HG03045 (cell line): ENCODE measurements around the gene C10orf53.
"Not testable (repeated sequence)": the region's sequence is repeated elsewhere in the genome, so short reads cannot be mapped to it uniquely, and the experiment has no call there.

Experiments used
- ATAC-seq: cut with Tn5 transposase; IDR thresholded peaks from one replicate; pipeline ENCODE4 v1.9.1; 2021; ENCODE audit warnings: mild to moderate bottlenecking, moderate library complexity; ENCODE audit not compliant: unreplicated experiment

C10orf53 gene

DNA sequence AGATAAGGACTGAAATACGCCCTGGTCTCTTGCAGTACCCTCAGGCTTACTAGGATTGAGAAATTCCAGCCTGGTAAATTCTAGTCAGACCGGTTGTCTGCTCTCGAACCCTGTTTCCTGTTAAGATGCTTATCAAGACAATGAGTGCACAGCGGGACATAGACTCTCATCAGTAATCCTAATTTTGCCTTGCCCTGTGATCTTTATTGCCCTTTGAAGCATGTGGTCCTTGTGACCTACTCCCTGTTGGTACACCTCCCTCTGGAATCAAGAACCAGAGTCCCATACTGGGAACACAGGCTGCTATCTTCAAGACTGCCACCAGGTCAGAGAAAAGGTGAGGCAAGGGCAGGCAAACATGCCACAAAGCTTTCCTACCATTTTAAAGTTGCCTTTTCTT, 7.2 kb downstream of the C10orf53 start:
- ATAC-seq = no peak

DNA sequence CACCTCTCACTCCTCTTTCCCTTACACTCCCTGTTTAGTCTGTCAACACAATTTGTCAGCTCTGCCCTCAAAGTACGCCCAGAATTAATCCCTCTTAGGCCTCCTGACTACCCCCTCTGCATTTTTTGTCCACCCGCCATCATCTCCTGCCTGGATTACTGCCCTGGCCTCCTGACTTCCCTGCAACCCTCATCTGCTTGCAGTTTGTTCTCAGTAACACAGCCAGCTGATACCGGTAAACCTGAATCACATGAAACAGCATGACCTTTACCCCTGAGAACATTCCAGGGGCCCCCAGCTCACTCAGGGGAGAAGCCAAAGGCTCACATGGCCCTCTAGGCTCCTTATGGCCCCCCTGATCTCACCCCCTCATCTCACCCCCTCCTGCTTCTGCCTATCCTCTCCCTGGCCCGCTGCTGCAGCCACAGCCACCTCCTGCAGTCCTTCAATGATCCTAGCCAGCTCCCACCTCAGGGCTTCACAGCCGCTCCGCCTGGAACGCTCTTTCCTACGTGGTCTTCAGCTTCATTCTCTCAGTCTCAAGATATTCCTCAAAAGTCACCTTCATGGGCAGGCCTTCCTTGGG, 8.9 kb downstream of the C10orf53 start:
- ATAC-seq = no peak

- no peak for ATAC-seq
These were observed 9.5 kb downstream of the C10orf53 start for GRCh38 chr10:49688920-49689319.

- no peak for ATAC-seq
These were observed 10.5 kb downstream of the C10orf53 start for GRCh38 chr10:49689882-49690510.

DNA sequence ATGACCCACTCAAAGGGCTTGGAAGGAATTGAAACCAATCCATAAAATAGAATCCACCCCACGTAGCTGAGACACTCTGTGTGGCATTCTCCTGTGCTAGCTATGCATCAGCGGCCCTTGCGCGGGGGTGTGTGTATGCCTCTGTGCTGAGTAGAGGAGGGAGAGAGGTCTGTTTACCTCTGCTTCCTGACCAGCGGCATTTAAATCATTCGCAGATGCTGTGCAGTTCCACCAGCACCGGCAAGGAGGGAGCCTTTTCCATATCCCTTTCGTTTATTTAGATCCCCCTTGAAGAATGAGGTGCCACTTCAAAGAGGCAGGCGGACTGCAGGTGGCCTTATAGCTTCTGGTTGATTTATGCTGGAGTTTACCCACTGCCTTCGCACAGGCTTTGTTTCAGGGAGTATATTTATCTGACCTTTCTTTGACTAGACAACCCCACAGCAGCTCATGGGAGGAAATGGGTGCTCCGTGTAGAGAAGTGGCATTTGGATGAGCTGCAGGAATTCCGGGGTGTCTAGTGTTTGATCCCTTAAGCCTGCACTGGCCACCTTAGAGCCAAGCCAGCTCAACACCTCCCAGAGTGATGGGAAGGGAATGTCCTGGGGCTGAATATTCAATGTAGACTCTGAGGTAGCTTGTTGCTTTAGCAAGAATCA, 11.4 kb downstream of the C10orf53 start:
- no peak for ATAC-seq

DNA sequence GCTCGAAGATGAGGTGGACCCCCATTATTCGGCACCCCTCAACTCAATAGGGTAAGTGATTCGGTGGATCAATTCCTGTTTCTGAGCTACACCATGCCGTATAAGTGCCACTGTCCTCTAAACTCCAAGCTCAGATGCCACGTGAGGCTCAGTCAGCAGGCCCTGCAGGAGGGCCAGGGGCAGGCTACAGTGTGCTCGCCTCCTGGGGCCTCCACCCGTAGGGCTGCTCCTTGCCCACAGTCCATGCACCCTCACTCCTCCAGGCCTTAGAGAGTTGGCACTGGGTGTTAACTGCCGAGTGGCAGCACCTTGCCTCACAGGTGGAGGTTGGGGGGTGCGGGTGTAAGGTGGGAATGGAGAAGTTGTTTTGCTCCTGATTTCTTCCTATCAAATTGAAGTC, 12.1 kb downstream of the C10orf53 start:
- no peak for ATAC-seq

DNA sequence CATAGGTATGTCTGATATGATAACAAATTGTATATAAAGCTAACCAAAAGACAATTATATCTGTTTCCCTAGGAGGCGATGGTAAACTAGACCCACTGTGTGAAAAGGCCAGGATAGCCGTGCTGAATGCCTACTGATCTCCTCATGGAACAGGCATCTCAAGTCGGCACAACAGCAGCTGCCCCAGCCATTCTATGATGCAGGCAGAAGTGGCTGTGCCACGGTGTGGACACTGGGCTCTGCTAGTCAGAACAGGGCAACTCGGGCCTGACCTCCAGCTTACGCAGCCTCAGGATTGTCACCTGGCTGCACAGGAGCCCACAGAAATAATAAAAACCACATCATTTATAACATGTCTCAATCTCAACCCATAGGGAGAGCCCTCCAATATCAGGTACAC, 15.0 kb downstream of the C10orf53 start:
- ATAC-seq = no peak

GRCh38 chr10:49696311-49696710, 16.9 kb downstream of the C10orf53 start:
- ATAC-seq = no peak

- no peak for ATAC-seq
These were observed 19.2 kb downstream of the C10orf53 start for GRCh38 chr10:49698679-49699078.

- ATAC-seq = no peak
These were observed 20.8 kb downstream of the C10orf53 start for GRCh38 chr10:49700211-49700610.

DNA sequence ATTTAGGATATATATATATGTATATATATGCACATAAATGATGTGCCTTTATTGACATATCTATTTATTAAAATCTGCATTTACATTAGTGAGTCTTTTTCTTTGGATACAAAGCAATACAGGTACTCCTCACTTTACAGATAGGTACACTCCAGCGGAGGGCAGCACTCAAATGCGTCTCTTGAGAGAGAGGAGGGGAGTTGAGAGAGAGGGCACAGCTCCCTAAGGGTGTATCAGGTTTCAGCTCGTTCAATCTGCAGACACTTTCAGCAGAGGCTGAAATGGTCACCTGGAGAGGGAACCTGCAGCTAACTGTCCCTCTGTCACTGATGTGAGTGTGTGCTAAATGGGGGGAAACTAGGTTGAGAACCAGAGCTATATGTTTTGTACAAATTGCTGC, 21.5 kb downstream of the C10orf53 start:
- ATAC-seq = no peak

DNA sequence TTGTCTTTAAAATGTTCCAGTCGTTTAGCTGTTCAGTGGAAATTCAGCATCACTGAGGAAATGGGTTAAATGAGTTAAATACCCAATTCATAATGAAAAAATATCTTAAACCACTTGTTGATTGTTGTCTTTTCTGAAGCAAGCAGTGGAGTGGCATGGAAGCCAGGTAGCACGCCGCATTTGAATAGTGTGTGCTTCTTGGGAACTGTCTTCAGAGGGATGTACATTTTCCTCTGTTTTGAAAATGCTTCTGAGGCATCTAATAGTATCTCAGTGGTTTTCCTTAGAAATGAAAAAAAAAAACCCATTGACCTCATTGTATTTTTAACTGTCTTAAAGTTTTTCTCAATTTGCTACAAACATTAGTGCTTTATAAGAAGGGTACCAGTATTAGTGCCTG, 28.1 kb downstream of the C10orf53 start:
- no peak for ATAC-seq

- no peak for ATAC-seq
These were observed 30.5 kb downstream of the C10orf53 start for GRCh38 chr10:49709934-49710333.

DNA sequence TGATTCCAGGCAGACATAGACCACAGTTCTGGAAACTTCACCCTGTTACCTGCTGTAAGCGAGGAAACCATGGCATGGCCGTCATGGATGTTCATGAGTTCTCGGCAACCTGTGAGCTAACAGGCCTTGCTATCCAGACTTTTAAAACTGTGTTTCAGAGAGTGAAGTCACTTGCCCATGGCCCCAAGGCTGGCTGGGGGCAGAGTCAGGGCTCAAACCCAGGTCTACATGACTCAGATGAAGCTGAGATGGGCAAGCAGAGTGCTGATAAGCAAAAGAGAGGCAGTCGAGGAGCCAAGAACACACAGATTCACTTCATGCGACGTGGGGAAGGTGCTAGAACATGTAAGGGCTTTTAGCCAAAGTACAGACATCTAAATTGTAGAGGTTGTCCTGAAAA, 31.5 kb downstream of the C10orf53 start:
- no peak for ATAC-seq

DNA sequence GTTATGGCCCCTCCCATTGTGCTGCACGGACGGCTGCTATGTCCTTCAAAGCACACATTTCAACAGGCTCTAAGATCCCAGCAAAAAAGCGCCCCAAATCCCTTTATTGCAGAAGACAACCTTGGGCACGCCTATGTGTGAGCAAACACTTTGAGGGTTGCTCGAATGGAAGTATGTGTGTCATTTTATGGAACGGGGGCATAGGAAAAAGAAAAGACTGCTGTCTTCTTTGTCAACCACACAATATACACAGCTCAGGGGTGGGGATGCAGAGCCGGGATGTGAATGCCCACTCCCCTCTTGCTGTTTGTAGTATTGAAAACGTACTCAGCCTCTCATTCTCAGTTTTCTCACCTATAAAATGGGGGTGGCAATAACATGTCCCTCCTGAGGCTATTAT, 32.0 kb downstream of the C10orf53 start:
- ATAC-seq = no peak

DNA sequence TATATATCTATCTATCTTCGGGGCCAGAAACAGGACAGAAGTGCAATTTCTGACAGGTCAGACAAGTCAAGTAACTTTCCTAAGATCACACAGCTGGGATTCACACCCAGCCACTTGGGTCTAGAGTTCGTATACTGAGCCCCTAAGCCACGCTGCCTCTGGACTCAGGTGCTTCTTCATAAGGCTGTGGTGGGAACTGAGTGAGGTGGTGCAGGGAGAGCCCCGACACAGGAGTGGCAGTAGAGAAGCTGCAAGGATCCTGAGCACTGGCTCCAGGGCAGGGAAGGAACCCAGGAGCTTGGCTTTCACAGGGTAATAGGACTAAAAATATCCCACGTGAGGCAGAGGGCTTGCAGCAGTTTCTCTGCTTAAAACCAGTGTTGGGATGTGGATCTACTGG, 33.8 kb downstream of the C10orf53 start:
- ATAC-seq = no peak

GRCh38 chr10:49715157-49715556, 35.7 kb downstream of the C10orf53 start:
- ATAC-seq = not testable (repeated sequence)

DNA sequence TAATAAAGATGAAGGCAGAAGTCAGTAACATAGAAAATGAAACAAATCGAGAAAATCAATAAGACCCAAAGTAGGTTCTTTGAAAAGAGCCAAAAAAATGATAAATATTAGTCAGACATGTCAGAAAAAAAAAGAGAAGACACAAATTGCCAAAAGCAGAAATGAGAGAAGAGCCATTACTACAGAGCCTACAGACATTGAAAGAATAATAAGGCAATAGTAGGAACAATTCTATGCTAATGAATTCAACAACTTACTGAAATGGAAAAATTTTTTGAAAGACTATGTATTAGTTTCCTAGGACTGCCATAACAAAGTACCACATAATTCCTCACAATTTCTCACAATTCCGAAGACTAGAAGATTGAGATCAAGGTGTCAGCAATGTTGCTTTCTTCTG, 47.1 kb downstream of the C10orf53 start:
- ATAC-seq = no peak

- no peak for ATAC-seq
These were observed 54.4 kb downstream of the C10orf53 start for GRCh38 chr10:49733866-49734265.

- ATAC-seq = no peak
These were observed 55.2 kb downstream of the C10orf53 start for GRCh38 chr10:49734676-49735075.

DNA sequence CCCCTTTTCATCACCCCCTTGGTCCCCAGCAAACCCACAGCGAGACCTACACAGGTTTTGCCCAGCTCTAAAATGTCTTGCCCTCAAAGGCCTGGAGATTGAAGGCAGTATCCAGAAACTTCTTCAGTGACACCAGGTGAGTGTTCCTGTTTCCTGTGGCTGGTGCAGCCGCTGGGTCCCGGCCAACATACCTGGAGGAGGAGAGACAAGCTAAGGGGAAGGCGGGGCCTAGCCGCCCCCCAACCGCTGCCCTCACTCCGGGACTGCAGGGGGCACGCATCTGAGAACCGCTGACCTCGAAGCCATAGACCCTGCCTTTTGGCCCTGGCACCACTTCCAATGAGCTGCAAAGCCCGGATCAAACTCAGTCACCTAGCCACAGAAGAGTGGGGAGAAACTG, 55.7 kb downstream of the C10orf53 start:
- ATAC-seq = no peak

DNA sequence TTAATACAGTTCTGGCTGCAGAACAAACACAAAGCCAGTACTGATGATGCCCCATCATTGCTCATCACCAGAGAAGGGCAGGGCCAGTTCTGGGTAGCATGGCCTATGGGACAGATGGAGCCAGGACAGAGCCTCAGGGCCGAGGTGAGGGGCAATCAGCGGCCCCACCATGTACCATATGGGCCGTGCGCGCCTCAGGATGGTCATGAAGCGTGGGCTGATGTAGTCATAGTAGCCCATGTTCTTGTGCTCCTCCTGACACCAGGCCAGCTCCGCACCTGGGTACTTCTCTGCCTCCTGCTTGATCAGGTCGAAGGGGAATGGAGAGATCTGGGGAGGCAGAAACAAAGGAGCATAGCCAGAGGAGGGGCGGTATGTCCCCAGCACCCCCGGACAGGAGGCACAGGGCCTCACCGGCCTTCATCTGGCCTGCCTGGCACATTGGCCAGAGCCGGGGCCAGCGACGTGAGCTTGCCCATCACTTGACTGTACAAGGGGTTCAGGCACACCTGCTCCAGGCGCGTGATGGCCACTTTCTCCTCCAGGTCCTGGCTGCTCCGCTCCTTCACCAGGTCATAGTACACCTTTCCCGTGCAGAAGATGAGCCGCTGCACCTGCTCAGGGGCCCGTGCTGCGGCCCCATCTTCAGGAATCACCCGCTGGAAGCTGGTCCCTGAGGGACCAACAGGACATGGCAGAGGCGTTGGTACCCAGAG, 56.6 kb downstream of the C10orf53 start:
- no peak for ATAC-seq
